IPS-15b (cell line): ENCODE results near the gene MALT1.
"Not testable (repeated sequence)": the region's sequence is repeated elsewhere in the genome, so short reads cannot be mapped to it uniquely, and the experiment has no call there.

ENCODE experiments used
- H3K27me3 ChIP-seq: one replicate; pipeline ENCODE4 v1.6.1; 2013; ENCODE audit warnings: low read length; ENCODE audit not compliant: control insufficient read depth, insufficient read depth
- H3K36me3 ChIP-seq: one replicate; pipeline ENCODE4 v1.6.1; 2013; ENCODE audit warnings: low read length; ENCODE audit not compliant: control insufficient read depth, insufficient read depth
- H3K4me1 ChIP-seq: one replicate; pipeline ENCODE4 v1.6.1; 2013; ENCODE audit warnings: mild to moderate bottlenecking, low read length; ENCODE audit not compliant: control insufficient read depth, insufficient read depth
- H3K4me3 ChIP-seq: one replicate; pipeline ENCODE4 v1.5.1; 2013; ENCODE audit warnings: low read depth, low read length
- H3K9ac ChIP-seq: one replicate; pipeline ENCODE4 v1.6.1; 2013; ENCODE audit warnings: low read depth, mild to moderate bottlenecking, low read length
- H3K9me3 ChIP-seq: one replicate; pipeline ENCODE4 v1.6.1; 2013; ENCODE audit warnings: mild to moderate bottlenecking, low read length; ENCODE audit not compliant: control insufficient read depth, insufficient read depth

MALT1 gene

DNA sequence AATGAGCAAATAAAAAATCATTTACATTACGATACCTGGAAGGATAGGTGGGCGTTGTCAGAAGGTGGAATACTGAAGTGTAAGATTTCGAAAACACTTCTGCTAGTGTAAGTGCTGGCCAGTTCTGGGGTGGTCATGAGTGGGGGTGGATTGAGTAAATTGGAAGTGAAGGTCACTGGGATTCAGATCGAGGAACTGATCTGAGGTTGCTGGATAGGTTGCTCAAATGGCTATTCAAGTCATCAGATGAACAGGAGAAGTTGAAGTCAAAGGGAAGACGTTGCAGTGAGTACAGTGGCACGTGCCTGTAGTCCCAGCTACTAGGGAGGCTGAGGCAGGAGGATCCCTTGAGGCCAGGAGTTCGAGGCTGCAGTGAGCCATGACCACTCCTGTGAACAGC, 95.7 kb downstream of the MALT1 start:
- H3K9me3 ChIP-seq, result no peaks in the 10 kb centered on the region
- H3K4me3 ChIP-seq, result no peak overlapping the region
- no peak overlapping the region for H3K9ac ChIP-seq
- peaks cover 2% of the 10 kb centered on the region for H3K4me1 ChIP-seq
- H3K36me3 ChIP-seq, result no peaks in the 10 kb centered on the region
- H3K27me3 ChIP-seq, result peaks cover 13% of the 10 kb centered on the region

DNA sequence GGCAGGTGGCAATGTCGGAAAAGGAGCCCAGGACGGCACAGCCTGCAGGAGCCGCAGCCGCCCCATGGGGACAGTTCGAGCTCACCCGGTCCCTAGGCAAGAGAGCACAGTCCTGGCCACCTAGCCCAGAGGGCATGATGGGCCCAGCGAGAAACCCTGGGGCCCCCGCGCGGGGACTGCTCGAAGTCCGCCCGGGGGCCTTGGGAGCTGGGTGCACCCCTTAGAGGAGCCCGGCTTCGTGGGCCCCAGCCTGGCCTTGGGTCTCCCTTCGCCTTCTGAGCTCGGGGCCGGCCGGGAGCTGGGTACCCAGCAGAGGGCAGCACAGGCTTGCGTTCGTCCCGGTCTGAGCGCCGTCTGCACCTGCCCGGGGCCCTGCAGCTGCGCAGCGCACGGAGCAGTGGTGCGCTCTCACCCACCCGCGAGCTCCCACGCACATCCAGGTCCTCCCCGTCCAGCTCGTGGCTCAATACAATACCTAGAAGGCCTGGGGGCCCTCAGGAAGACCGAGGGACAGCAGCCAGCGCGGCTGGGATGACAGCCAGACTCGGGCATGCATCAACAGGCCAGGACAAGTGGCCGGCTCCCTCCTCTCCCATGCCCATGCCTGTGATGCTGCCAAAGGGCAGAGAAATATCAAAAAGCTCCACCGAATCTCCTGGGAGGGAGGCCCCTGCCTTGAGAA, 97.2 kb downstream of the MALT1 start:
- H3K4me3 ChIP-seq, result peak overlapping the region; percentile 65

DNA sequence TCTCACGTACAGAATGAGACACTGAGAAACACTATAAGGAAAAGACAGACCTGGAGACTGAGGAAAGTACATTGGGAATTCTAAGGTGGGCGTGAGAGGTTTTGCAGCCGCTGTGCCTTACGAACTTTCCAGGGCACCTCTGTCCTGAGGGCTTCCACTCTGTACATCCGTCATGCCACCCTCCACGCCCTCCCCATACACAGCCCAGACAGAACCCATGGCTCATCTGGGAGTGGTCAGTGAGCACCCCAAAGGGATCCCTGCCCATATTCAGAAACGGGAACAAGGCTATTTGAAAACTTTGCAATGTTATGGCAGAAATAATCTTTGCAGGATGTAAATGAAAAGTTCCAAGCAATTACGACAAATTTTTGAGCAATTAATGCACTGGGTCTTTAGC, 98.1 kb downstream of the MALT1 start:
- Histone ChIP-seq H3K27me3 (peaks cover 13% of the 10 kb centered on the region), H3K4me3 (no peak overlapping the region), H3K9me3 (no peaks in the 10 kb centered on the region), H3K4me1 (no peaks in the 10 kb centered on the region), H3K36me3 (no peaks in the 10 kb centered on the region), H3K9ac (no peak overlapping the region)

More for the DNA sequence above, 97.2 kb downstream of the MALT1 start:
- no peaks in the 10 kb centered on the region for H3K36me3 ChIP-seq
- no peaks in the 10 kb centered on the region for H3K9me3 ChIP-seq
- H3K9ac ChIP-seq, result peak overlapping the region; percentile 47
- H3K27me3 ChIP-seq, result peaks cover 13% of the 10 kb centered on the region
- no peaks in the 10 kb centered on the region for H3K4me1 ChIP-seq

DNA sequence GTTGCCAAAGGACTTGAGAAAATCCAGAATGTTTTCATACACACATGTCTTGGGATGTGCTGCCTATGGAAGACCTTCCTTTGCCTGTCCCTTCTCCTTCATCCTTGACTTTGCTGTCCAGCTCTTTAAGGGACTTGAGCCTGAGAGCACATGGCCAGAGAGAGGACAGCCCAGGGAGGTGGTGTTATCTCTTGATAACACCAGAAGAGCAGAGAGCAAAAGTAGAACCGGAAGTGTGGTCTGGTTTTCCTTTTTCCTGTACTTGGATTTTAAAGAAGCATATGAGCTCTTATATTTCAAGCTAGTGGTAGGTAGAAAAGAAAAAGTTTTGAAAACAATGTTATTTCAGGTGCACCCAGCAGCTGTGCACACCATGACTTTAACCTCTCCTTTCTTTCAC, 99.3 kb downstream of the MALT1 start:
- Histone ChIP-seq H3K4me3 (no peak overlapping the region), H3K9me3 (no peaks in the 10 kb centered on the region), H3K4me1 (no peaks in the 10 kb centered on the region), H3K36me3 (no peaks in the 10 kb centered on the region), H3K9ac (no peak overlapping the region), H3K27me3 (peaks cover 13% of the 10 kb centered on the region)

DNA sequence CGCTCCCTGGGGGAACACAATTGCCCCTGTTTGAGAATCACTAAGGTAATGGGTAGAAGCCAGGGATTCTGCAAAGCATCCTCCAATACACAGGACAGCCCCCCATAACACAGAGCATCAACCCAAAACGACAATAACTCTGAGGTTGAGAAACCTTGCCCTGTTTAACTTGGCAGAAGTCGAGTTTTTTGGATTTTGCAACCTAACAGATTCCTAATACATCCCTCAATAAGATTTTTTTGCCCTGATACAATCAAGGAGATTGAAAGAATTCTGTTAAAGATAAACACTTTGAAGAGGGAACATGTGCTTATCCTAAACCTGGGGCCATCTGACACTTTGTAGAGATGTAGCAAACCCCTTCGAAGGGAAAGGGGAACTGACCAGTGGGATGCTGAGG, 100.9 kb downstream of the MALT1 start:
- no peaks in the 10 kb centered on the region for H3K9me3 ChIP-seq
- no peaks in the 10 kb centered on the region for H3K36me3 ChIP-seq
- H3K4me3 ChIP-seq, result no peak overlapping the region
- H3K4me1 ChIP-seq, result no peaks in the 10 kb centered on the region
- peaks cover 13% of the 10 kb centered on the region for H3K27me3 ChIP-seq
- no peak overlapping the region for H3K9ac ChIP-seq

DNA sequence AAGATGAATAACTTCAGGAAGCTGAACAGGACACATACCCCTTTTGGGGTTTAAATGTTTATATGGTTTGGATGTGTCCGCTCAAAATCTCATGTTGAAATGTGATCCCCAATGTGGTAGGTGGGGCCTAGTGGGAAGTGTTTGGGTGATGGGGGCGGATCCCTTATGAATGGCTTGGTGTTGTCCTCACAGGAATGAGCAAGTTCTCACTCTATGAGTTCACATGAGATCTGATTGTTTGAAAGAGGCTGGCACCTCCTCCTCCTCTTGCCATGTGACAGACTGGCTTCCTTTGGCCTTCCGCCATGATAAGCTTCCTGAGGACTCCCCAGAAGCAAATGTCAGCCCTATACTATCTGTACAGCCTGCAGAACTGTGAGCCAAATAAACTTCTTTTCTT, 104.8 kb downstream of the MALT1 start:
- Histone ChIP-seq H3K4me1 (no peaks in the 10 kb centered on the region), H3K36me3 (no peaks in the 10 kb centered on the region), H3K27me3 (no peaks in the 10 kb centered on the region), H3K4me3 (no peak overlapping the region), H3K9me3 (no peaks in the 10 kb centered on the region), H3K9ac (no peak overlapping the region)

DNA sequence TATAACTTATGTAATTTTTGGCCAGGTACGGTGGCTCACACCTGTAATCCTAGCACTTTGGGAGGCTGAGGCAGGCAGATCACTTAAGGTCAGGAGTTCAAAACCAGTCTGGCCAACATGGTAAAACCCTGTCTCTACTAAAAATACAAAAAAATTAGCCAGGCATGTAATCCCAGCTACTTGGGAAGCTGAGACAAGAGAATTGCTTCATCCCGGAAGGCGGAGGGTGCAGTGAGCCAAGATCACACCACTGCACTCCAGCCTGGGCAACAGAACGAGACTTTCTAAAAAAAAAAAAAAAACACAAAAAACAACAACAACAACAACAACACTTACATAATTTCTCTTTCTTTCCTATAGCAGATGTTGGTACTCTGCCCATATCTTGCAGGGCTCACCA, 105.3 kb downstream of the MALT1 start:
- H3K4me1 ChIP-seq, H3K9ac ChIP-seq, H3K36me3 ChIP-seq, H3K27me3 ChIP-seq, H3K4me3 ChIP-seq, H3K9me3 ChIP-seq: not testable (repeated sequence)

DNA sequence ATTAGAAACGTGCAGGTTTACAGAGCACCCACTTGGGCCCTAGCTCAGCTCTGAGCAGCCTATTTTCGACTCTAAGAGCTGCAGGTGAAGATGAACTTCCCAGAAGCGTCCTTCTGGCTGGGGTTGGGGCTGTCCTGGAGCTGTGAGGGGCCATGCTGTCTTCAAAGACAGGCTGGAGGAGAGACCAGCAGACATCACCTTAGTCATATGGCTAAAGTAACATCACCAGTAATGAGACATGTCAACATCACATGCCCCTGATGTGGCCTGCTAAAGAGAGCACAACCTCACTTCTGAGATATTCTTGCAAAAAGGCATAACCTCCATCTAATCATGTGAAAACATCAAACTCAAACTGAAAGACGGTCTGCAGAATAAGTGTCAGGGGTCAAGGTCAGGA, 106.2 kb downstream of the MALT1 start:
- Histone ChIP-seq H3K9ac (no peak overlapping the region), H3K36me3 (no peaks in the 10 kb centered on the region), H3K27me3 (no peaks in the 10 kb centered on the region), H3K4me3 (no peak overlapping the region), H3K4me1 (no peaks in the 10 kb centered on the region), H3K9me3 (no peaks in the 10 kb centered on the region)

DNA sequence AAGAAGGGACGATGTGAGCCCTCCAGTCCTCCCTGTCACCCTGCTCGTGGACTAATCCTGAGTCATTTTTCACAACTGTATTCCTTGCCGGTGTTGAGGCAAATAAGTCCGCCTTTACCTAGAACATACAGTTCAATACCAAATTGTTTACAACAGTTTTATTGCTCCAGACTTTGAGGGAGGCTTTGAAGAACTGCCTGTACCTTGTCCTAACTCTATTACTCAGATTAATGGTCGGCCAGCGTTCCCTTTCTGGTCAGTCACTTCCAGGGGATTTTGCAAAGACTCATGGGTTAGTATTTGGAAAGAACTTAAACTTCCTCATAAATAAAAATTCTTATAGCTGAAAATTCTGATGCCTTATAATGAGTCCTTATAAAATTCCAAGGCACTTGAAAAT, 108.3 kb downstream of the MALT1 start:
- no peaks in the 10 kb centered on the region for H3K27me3 ChIP-seq
- no peak overlapping the region for H3K9ac ChIP-seq
- no peaks in the 10 kb centered on the region for H3K36me3 ChIP-seq
- H3K9me3 ChIP-seq, result no peaks in the 10 kb centered on the region
- H3K4me3 ChIP-seq, result no peak overlapping the region
- peaks cover 3% of the 10 kb centered on the region for H3K4me1 ChIP-seq

DNA sequence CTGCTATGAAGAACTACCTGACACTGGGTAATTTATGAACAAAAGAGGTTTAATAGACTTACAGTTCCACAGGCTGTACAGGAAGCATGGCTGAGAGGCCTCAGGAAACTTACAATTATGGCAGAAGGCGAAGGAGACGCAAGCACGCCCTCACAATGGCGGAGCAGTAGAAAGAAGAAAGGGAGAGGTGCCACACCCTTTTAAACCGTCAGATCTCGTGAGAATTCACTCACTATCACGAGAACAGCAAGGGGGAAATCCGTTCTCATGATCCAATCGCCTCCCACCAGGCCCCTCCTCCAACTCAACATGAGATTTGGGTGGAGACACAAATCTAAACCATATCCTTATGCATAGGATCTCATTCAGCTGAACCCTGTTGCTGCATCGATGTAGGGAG, 108.8 kb downstream of the MALT1 start:
- H3K4me3 ChIP-seq, result no peak overlapping the region
- no peaks in the 10 kb centered on the region for H3K9me3 ChIP-seq
- no peak overlapping the region for H3K9ac ChIP-seq
- no peaks in the 10 kb centered on the region for H3K36me3 ChIP-seq
- peaks cover 6% of the 10 kb centered on the region for H3K4me1 ChIP-seq
- H3K27me3 ChIP-seq, result no peaks in the 10 kb centered on the region

DNA sequence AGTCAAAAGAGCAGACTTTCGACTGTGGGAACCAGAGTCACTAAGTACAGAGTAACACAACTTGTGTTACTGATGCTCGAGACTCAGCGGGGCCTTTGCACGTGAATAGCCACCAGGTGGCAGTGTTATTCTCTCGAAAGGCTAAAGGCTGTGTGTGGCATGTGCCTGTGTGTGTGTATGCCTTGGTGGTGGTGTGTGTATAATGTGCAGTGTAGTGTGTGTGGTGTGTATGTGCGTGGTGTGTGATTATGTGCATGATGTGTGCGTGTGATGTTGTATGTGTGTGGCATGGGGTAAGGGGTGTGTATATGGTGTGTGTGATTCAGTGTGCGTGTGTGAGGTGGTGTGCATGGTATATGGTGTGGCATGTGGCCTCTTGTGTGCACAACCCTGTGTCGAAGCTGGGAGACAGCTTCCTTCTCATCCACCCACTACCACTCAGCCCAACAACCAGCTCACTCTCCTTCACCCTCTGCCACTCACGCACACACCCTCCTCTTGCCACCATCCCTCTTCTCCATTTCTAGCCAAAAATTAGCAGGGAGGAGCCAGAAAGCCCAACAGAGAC, 110.4 kb downstream of the MALT1 start:
- Histone ChIP-seq H3K36me3 (no peaks in the 10 kb centered on the region), H3K27me3 (no peaks in the 10 kb centered on the region), H3K4me1 (peaks cover 8% of the 10 kb centered on the region), H3K9me3 (no peaks in the 10 kb centered on the region), H3K4me3 (no peak overlapping the region), H3K9ac (no peak overlapping the region)

DNA sequence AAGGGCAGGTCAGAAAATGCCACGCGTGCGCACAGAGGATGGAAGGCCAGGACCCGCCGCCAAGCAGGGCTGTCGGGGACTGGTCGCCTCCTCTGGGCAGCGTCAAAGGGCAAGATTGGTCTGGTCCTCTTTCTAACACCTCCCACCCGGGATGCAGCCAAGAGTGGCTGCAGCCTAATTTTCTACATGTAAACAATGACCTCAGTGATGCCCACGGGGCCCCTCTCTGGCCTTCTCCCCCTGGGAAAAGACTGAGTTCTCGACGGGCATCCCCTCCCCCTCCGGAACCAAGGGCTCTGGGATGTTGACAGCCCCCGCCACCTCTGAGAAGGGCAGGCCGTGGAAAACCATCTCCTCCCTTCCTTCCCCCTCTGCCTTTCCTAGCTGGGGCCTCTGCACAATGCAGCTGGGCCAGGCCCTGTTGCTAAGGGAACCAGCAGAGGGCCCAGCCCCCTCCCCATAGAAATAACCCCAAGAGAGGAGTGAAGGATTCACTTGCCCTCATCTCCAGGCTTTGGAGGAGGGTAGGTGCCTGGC, 113.4 kb downstream of the MALT1 start:
- peaks cover 8% of the 10 kb centered on the region for H3K4me1 ChIP-seq
- H3K36me3 ChIP-seq, result no peaks in the 10 kb centered on the region
- H3K27me3 ChIP-seq, result no peaks in the 10 kb centered on the region
- no peak overlapping the region for H3K4me3 ChIP-seq
- no peaks in the 10 kb centered on the region for H3K9me3 ChIP-seq
- no peak overlapping the region for H3K9ac ChIP-seq
